ENCODE data around the gene UMAD1.

UMAD1 gene

GRCh38 chr7:7731732-7732131 is 91.2 kb downstream of the UMAD1 start:
- no peak for DNase-seq (ENCODE audit: low read depth)

DNA sequence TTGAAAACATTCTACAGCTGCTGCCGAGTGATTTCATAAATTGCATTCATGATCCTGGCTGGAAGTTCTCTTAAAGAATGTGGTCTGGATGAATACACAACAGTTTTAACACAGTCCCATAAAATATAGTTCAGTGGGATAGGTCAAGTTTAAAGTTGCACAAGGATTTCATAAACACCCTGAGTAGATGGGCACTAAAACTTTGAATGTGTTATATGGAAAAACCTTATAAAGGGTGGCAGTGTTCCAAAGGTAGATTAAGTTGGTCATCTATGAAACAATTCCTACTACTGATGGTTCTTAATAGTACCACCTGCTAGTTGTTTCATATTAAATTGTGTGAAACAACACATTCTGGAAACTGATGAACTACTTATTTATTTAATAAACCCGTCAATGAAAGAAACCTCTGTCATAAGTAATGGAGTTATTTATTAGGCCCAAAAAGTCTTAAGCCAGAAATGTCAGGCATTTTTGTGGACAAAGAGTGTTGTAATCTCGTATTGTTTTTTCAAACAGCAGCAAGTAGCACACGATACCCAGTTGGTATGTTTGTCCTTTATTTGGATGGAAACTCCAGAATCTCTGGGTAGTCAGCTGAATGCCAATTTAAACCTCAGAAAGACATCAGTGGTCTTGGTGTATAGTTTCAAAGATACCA is 92.2 kb downstream of the UMAD1 start:
- DNase-seq (ENCODE audit: low read depth), result no peak

GRCh38 chr7:7736671-7737070 is 96.1 kb downstream of the UMAD1 start:
- no peak for DNase-seq (ENCODE audit: low read depth)

DNA sequence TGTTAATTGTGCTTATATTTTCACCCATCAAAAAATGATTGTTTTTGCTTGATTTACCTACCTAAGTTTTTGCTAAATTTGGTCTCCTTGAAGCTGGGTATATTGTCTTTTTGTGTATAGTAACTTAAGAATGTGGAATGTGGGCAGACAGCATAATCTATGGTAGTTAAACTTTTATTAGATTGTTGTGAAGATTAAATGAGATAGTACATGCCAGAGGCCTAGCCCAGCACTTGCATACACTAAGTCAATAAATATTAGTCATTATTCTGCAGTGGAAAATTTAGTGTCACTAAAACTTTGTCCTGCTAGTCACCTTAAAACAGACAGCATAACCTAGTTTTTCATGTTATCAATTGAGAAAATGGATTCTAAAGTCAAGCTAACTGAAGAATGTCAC is 97.1 kb downstream of the UMAD1 start:
- no peak for DNase-seq (ENCODE audit: low read depth)

GRCh38 chr7:7738177-7738576 is 97.6 kb downstream of the UMAD1 start:
- no peak for DNase-seq (ENCODE audit: low read depth)

- no peak for DNase-seq (ENCODE audit: low read depth)
These were observed 98.1 kb downstream of the UMAD1 start for GRCh38 chr7:7738622-7739021.

- no peak for DNase-seq (ENCODE audit: low read depth)
These were observed 98.9 kb downstream of the UMAD1 start for GRCh38 chr7:7739204-7740036.

- DNase-seq (ENCODE audit: low read depth), result no peak
These were observed 99.4 kb downstream of the UMAD1 start for GRCh38 chr7:7740037-7740355.

GRCh38 chr7:7742223-7742622 is 101.7 kb downstream of the UMAD1 start:
- no peak for DNase-seq (ENCODE audit: low read depth)

DNA sequence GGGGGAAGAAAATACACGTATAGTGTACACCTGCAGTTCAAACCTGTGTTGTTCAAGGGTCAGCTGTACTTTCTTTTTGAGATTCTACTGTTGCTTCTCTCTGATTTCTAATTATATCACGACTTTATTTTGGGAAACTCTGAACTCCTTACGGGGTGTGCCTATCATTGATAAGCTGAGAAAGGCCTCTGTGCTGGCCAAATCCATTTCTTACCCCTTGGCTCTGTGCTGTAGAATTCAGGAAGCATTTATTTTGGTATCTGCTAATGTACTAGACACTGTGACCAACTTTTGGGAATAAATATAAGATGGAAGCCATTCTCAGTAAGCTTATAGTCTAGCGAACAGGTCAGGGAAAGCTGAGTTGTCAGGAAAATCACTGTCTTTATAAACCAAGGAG is 104.7 kb downstream of the UMAD1 start:
- no peak for DNase-seq (ENCODE audit: low read depth)

GRCh38 chr7:7745966-7746365 is 105.4 kb downstream of the UMAD1 start:
- DNase-seq (ENCODE audit: low read depth), result no peak

DNA sequence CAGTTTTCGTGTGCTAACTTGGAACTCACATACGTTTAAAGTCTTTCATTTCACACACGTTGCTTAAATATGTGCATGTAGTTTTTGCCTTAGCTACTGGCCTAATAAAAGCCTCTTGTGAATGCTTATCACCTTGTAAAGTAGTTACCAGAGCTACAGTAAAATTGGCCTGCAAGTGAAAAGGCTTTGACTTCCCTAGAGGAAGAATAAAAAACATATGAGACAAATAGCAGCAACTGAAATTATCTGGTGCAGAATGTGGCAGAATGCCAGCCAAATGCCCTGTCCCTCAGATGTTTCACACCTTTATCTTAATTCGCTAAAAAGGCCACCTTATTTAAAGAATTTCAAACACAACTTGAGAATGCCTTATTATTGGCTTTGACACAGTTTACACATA is 105.9 kb downstream of the UMAD1 start:
- DNase-seq (ENCODE audit: low read depth), result no peak

- no peak for DNase-seq (ENCODE audit: low read depth)
These were observed 110.2 kb downstream of the UMAD1 start for GRCh38 chr7:7750571-7751242.

- no peak for DNase-seq (ENCODE audit: low read depth)
These were observed 110.9 kb downstream of the UMAD1 start for GRCh38 chr7:7751243-7752092.

GRCh38 chr7:7756577-7756976 is 116.0 kb downstream of the UMAD1 start:
- no peak for DNase-seq (ENCODE audit: low read depth)

GRCh38 chr7:7757576-7757975 is 117.0 kb downstream of the UMAD1 start:
- DNase-seq (ENCODE audit: low read depth), result no peak

GRCh38 chr7:7761340-7761973 is 120.9 kb downstream of the UMAD1 start:
- no peak for DNase-seq (ENCODE audit: low read depth)

- DNase-seq (ENCODE audit: low read depth), result no peak
These were observed 121.6 kb downstream of the UMAD1 start for GRCh38 chr7:7761974-7762779.

GRCh38 chr7:7764520-7765396 is 124.2 kb downstream of the UMAD1 start:
- DNase-seq (ENCODE audit: low read depth), result no peak

GRCh38 chr7:7765422-7765821 is 124.9 kb downstream of the UMAD1 start:
- no peak for DNase-seq (ENCODE audit: low read depth)
